ENCODE data around the gene OSBPL3. TPM values are rescaled to one million over a fixed set of nuclear protein-coding genes. Genes with fewer than 3 reads are reported as not detected.

The OSBPL3 gene
- polyA plus RNA-seq, 3 donors, result 2.6 to 9.2 (median 3.7) TPM

- H3K4me1 Mint-ChIP-seq, result peaks cover 26% of the 10 kb centered on the region
- H3K9me3 Mint-ChIP-seq, result peaks cover 0 to 20% (median 2%) of the 10 kb centered on the region in 7 donors
- no peaks in the 10 kb centered on the region for H4K20me1 ChIP-seq (ENCODE audit: insufficient read depth, low read length)
- H3K4me3 Mint-ChIP-seq, result no peak overlapping the region
- peaks cover 16 to 18% of the 10 kb centered on the region in 2 donors for H3K27me3 ChIP-seq (ENCODE audit: control insufficient read depth in 2 of 2, insufficient read depth in 2 of 2, low read length in 2 of 2)
- no peak overlapping the region for H3K4me3 ChIP-seq (replicated peaks in 1 of 3; ENCODE audit: low read depth in 2 of 3, low read length in 3 of 3)
- peaks cover 24 to 26% of the 10 kb centered on the region in 2 donors for H3K4me1 ChIP-seq (ENCODE audit: control insufficient read depth in 1 of 2, insufficient read depth in 2 of 2, low read length in 2 of 2)
- H3K9ac ChIP-seq (ENCODE audit: insufficient read depth, low read length, poor library complexity, severe bottlenecking), result no peak overlapping the region
- peaks cover 3 to 5% of the 10 kb centered on the region in 2 donors for H3K36me3 Mint-ChIP-seq
- H3K36me3 ChIP-seq (replicated peaks in 1 of 2; ENCODE audit: control insufficient read depth in 1 of 2, insufficient read depth in 2 of 2, low read length in 2 of 2), result no peaks in the 10 kb centered on the region
- no peak overlapping the region for H2AFZ ChIP-seq (ENCODE audit: insufficient read depth, low read depth, low read length, poor library complexity, severe bottlenecking)
- no peaks in the 10 kb centered on the region for H3K9me3 ChIP-seq (replicated peaks in 1 of 2; ENCODE audit: control insufficient read depth in 1 of 2, insufficient read depth in 1 of 2, low read length in 2 of 2)
- peaks cover 10 to 45% (median 13%) of the 10 kb centered on the region in 3 donors for H3K27me3 Mint-ChIP-seq (ENCODE audit: low read depth in 3 of 3)
- intact Hi-C loops (cut with micrococcal nuclease), result no loop called here
- no peak overlapping the region for H3K27ac Mint-ChIP-seq
- no peak for TF ChIP-seq CTCF (IDR thresholded peaks at IDR 0.05)
- no peak overlapping the region for H3K27ac ChIP-seq (ENCODE audit: low read depth in 1 of 2, low read length in 2 of 2)
- H3K4me2 ChIP-seq (replicated peaks; ENCODE audit: extremely low read depth, low read length, poor library complexity, severe bottlenecking), result no peak overlapping the region
- WGBS (ENCODE audit: insufficient coverage), result 85% methylated on average over 2 of the region's 3 CpGs
- no peak for DNase-seq
- no peaks in the 10 kb centered on the region for H3K79me2 ChIP-seq (ENCODE audit: insufficient read depth, low read length)
Measured at GRCh38 chr7:24752073-24752800, 227.7 kb downstream of the OSBPL3 start.

DNA sequence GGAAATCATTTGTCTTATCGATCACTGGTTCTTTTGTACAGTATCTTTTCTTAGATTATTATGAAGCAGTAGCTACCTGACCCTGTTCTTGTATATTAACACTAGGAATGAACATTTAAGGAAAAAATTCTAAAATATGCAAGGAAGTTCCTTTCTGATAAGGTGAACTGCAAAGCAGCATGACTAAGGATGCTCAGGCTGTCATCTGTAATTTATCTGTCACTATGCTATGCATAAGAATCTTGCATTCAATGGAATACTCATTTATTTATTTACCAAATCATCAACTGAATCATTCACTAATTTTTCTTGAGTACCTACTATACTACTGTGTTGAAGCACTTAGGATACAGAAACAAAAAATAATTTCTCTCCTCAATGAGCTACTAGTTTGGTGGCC, 228.5 kb downstream of the OSBPL3 start:
- TF ChIP-seq CTCF (IDR thresholded peaks at IDR 0.05), result no peak

More for the DNA sequence above, 228.5 kb downstream of the OSBPL3 start:
- H4K20me1 ChIP-seq (ENCODE audit: insufficient read depth, low read length), result no peaks in the 10 kb centered on the region
- Mint-ChIP-seq H3K27ac (no peak overlapping the region), H3K4me1 (peaks cover 21% of the 10 kb centered on the region), H3K4me3 (no peak overlapping the region), H3K9me3 (peaks cover 0 to 14% (median 2%) of the 10 kb centered on the region in 7 donors), H3K36me3 (peaks cover 3 to 5% of the 10 kb centered on the region in 2 donors), H3K27me3 (ENCODE audit: low read depth in 3 of 3) (peaks cover 5 to 38% (median 10%) of the 10 kb centered on the region in 3 donors)
- H3K9me3 ChIP-seq (replicated peaks in 1 of 2; ENCODE audit: control insufficient read depth in 1 of 2, insufficient read depth in 1 of 2, low read length in 2 of 2), result no peaks in the 10 kb centered on the region
- H3K27ac ChIP-seq (ENCODE audit: low read depth in 1 of 2, low read length in 2 of 2), result no peak overlapping the region
- peaks cover 11 to 14% of the 10 kb centered on the region in 2 donors for H3K27me3 ChIP-seq (ENCODE audit: control insufficient read depth in 2 of 2, insufficient read depth in 2 of 2, low read length in 2 of 2)
- no peaks in the 10 kb centered on the region for H3K36me3 ChIP-seq (replicated peaks in 1 of 2; ENCODE audit: control insufficient read depth in 1 of 2, insufficient read depth in 2 of 2, low read length in 2 of 2)
- intact Hi-C loops (cut with micrococcal nuclease), result no loop called here
- peaks cover 18% of the 10 kb centered on the region in 2 donors for H3K4me1 ChIP-seq (ENCODE audit: control insufficient read depth in 1 of 2, insufficient read depth in 2 of 2, low read length in 2 of 2)
- no peak overlapping the region for H3K4me2 ChIP-seq (replicated peaks; ENCODE audit: extremely low read depth, low read length, poor library complexity, severe bottlenecking)
- H3K79me2 ChIP-seq (ENCODE audit: insufficient read depth, low read length), result no peaks in the 10 kb centered on the region
- no peak overlapping the region for H3K4me3 ChIP-seq (replicated peaks in 1 of 3; ENCODE audit: low read depth in 2 of 3, low read length in 3 of 3)
- H2AFZ ChIP-seq (ENCODE audit: insufficient read depth, low read depth, low read length, poor library complexity, severe bottlenecking), result no peak overlapping the region
- WGBS (ENCODE audit: insufficient coverage), result no CpG with 5 or more reads among the region's 1 CpG
- DNase-seq, result no peak
- no peak overlapping the region for H3K9ac ChIP-seq (ENCODE audit: insufficient read depth, low read length, poor library complexity, severe bottlenecking)
